WTC11 (cell line): ENCODE data around the gene CNST. TPM values are rescaled to one million over a fixed set of nuclear protein-coding genes. Genes with fewer than 3 reads are reported as not detected.
A peak's percentile ranks its signal among the peaks of the same experiment; 100 is the strongest.
"Not testable (repeated sequence)": the region's sequence is repeated elsewhere in the genome, so short reads cannot be mapped to it uniquely, and the experiment has no call there.

Experiments
- ATAC-seq: fragments of 200-7000 bp; cut with Tn5 transposase; 2 replicates; pipeline ENCODE4 v1.10.0; 2021; ENCODE audit warnings: mild to moderate bottlenecking, moderate library complexity
- CTCF ChIA-PET: fragments of 300-600 bp; sonication (Branson Sonifier 250); formaldehyde crosslinking; loops from one replicate; lab custom pipeline; 2021; ENCODE audit warnings: antibody characterized with exemption; lab: Charles Lee
- POLR2A ChIA-PET: fragments of 350-600 bp; sonication (Branson Sonifier 250); formaldehyde crosslinking; loops from one replicate; lab custom pipeline; 2021; ENCODE audit warnings: antibody characterized with exemption; lab: Charles Lee
- DNase-seq: peaks from one replicate; pipeline ENCODE4 v3.0.0; 2021; ENCODE audit warnings: low spot score
- H3K27ac Mint-ChIP-seq: 2 replicates; pipeline ENCODE4 v1.8.0; 2021; ENCODE audit warnings: mixed read lengths
- H3K27me3 Mint-ChIP-seq: 2 replicates; pipeline ENCODE4 v1.8.0; 2021; ENCODE audit warnings: low read depth, mild to moderate bottlenecking, moderate library complexity, mixed read lengths
- H3K36me3 Mint-ChIP-seq: 2 replicates; pipeline ENCODE4 v1.8.0; 2021; ENCODE audit warnings: mixed read lengths
- H3K4me1 Mint-ChIP-seq: 2 replicates; pipeline ENCODE4 v1.8.0; 2022; ENCODE audit warnings: mixed read lengths
- H3K4me3 Mint-ChIP-seq: 2 replicates; pipeline ENCODE4 v1.8.0; 2021; ENCODE audit warnings: mild to moderate bottlenecking, moderate library complexity, mixed read lengths
- H3K9me3 Mint-ChIP-seq: 2 replicates; pipeline ENCODE4 v1.8.0; 2021; ENCODE audit warnings: mixed read lengths
- EMX1 ChIP-seq: fragments of 250-450 bp; sonication (Bioruptor Pico); IDR thresholded peaks from 2 replicates; pipeline ENCODE4 v1.8.0; 2021; ENCODE audit warnings: mild to moderate bottlenecking
- GRHL2 ChIP-seq: fragments of 250-450 bp; sonication (Bioruptor Pico); IDR thresholded peaks from 2 replicates; pipeline ENCODE4 v1.8.0; 2022; ENCODE audit warnings: mild to moderate bottlenecking, moderate library complexity; ENCODE audit not compliant: insufficient replicate concordance, severe bottlenecking
- NR1H2 ChIP-seq: sonication (generic); formaldehyde crosslinking; IDR thresholded peaks from 2 replicates; pipeline ENCODE4 v1.9.0; 2021; ENCODE audit warnings: mild to moderate bottlenecking, moderate library complexity, missing genetic modification reagents
- SOX15 ChIP-seq: fragments of 250-450 bp; sonication (Bioruptor Pico); IDR thresholded peaks from 2 replicates; pipeline ENCODE4 v1.9.0; 2021; ENCODE audit warnings: mild to moderate bottlenecking
- TEAD1 ChIP-seq: sonication (generic); formaldehyde crosslinking; IDR thresholded peaks from 2 replicates; pipeline ENCODE4 v1.8.0; 2022; ENCODE audit warnings: mild to moderate bottlenecking, missing genetic modification reagents
- ZNF121 ChIP-seq: sonication (generic); formaldehyde crosslinking; IDR thresholded peaks from 2 replicates; pipeline ENCODE4 v1.8.0; 2023; ENCODE audit warnings: missing genetic modification reagents
- ZNF263 ChIP-seq: sonication (generic); formaldehyde crosslinking; IDR thresholded peaks from 2 replicates; pipeline ENCODE4 v1.8.1; 2022; ENCODE audit warnings: low read depth, mild to moderate bottlenecking, moderate library complexity, missing genetic modification reagents
- total RNA-seq: library from RNA; stranded (reverse); gene quantifications from 3 replicates; pipeline ENCODE4 v1.2.3, GENCODE V29; 2021
- TF ChIP-seq, protein P1 (sequence below): sonication (generic); formaldehyde crosslinking; IDR thresholded peaks from 2 replicates; pipeline ENCODE4 v1.8.1; 2022; ENCODE audit warnings: mild to moderate bottlenecking, missing genetic modification reagents, moderate library complexity, borderline replicate concordance
- TF ChIP-seq, protein P2 (sequence below): fragments of 200-600 bp; IDR thresholded peaks from 2 replicates; pipeline ENCODE4 v1.8.0; 2022; ENCODE audit warnings: antibody characterized with exemption
- TF ChIP-seq, protein P3 (sequence below): sonication (generic); formaldehyde crosslinking; IDR thresholded peaks from 2 replicates; pipeline ENCODE4 v1.8.1; 2023; ENCODE audit warnings: mild to moderate bottlenecking, missing genetic modification reagents, moderate library complexity
- TF ChIP-seq, protein P4 (sequence below): sonication (generic); formaldehyde crosslinking; IDR thresholded peaks from 2 replicates; pipeline ENCODE4 v1.8.1; 2022; ENCODE audit warnings: missing genetic modification reagents, borderline replicate concordance

The CNST gene
- total RNA-seq, 1 experiment from 2014 or later: 18.4 TPM

DNA sequence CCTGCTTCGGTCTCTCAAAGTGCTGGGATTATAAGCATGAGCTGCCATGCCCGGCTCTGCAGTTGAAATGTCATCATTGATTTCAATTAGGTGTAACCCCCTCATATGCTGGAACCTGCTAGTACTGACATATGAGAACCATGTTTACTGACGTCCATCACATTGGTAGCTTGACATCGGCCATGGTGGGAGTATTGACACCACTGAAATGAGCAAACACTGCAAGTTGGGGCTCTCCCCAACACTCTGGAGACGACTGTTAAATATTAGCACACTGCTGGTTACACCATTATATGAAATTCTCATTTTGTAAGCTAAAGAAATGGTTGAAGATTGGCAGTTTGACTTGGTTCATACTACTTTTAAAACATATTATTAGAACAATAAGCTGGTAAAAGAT, 63.7 kb downstream of the CNST start:
- CTCF ChIA-PET: interaction anchor here (0.7 kb wide), 1 partner anchor 11 kb away, joined by 3 read pairs; no protein-coding TSS in a partner anchor
- Mint-ChIP-seq H3K9me3 (no peaks in the 10 kb centered on the region), H3K27me3 (no peaks in the 10 kb centered on the region), H3K4me3 (no peak overlapping the region), H3K4me1 (no peaks in the 10 kb centered on the region), H3K27ac (no peak overlapping the region), H3K36me3 (peaks cover 3% of the 10 kb centered on the region; the same call in 1 of the 2 replicates)
- no peak for DNase-seq
- TF ChIP-seq GRHL2 (CRISPR knock-in tag): no peak
- no peak for TF ChIP-seq EMX1 (CRISPR knock-in tag)
- no peak for TF ChIP-seq ZNF121
- no peak for TF ChIP-seq NR1H2 (CRISPR knock-in tag)
- TF ChIP-seq, protein P1, sequence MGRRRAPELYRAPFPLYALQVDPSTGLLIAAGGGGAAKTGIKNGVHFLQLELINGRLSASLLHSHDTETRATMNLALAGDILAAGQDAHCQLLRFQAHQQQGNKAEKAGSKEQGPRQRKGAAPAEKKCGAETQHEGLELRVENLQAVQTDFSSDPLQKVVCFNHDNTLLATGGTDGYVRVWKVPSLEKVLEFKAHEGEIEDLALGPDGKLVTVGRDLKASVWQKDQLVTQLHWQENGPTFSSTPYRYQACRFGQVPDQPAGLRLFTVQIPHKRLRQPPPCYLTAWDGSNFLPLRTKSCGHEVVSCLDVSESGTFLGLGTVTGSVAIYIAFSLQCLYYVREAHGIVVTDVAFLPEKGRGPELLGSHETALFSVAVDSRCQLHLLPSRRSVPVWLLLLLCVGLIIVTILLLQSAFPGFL (CRISPR knock-in tag): no peak
- TF ChIP-seq, protein P2, sequence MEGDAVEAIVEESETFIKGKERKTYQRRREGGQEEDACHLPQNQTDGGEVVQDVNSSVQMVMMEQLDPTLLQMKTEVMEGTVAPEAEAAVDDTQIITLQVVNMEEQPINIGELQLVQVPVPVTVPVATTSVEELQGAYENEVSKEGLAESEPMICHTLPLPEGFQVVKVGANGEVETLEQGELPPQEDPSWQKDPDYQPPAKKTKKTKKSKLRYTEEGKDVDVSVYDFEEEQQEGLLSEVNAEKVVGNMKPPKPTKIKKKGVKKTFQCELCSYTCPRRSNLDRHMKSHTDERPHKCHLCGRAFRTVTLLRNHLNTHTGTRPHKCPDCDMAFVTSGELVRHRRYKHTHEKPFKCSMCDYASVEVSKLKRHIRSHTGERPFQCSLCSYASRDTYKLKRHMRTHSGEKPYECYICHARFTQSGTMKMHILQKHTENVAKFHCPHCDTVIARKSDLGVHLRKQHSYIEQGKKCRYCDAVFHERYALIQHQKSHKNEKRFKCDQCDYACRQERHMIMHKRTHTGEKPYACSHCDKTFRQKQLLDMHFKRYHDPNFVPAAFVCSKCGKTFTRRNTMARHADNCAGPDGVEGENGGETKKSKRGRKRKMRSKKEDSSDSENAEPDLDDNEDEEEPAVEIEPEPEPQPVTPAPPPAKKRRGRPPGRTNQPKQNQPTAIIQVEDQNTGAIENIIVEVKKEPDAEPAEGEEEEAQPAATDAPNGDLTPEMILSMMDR: no peak
- TF ChIP-seq, protein P3, sequence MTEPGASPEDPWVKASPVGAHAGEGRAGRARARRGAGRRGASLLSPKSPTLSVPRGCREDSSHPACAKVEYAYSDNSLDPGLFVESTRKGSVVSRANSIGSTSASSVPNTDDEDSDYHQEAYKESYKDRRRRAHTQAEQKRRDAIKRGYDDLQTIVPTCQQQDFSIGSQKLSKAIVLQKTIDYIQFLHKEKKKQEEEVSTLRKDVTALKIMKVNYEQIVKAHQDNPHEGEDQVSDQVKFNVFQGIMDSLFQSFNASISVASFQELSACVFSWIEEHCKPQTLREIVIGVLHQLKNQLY (CRISPR knock-in tag): no peak
- TF ChIP-seq SOX15 (CRISPR knock-in tag): no peak
- no peak for TF ChIP-seq TEAD1 (CRISPR knock-in tag)
- TF ChIP-seq, all 79 proteins: peak for 0
- no peak for ATAC-seq
- POLR2A ChIA-PET: no interaction called here

DNA sequence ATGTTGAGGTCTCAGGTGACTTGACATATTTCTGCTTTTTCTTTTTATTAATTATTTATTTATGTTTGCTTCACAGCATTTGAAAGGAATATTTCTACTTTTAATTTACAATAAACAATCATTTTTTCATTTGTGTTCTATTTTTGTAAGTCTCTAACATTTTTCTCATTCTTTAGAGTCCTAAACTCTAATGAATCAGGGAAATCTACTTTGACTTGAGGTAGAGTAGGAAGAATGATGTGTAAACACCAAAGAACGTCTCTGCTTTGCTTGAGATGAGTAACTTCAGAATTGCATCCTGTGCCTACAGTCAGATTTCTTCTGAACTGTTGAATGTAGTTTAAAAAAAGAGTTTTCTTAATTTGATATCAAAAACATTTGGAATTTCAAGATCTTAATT, 65.2 kb downstream of the CNST start:
- TF ChIP-seq ZNF263 (CRISPR knock-in tag): no peak
- TF ChIP-seq, protein P4, sequence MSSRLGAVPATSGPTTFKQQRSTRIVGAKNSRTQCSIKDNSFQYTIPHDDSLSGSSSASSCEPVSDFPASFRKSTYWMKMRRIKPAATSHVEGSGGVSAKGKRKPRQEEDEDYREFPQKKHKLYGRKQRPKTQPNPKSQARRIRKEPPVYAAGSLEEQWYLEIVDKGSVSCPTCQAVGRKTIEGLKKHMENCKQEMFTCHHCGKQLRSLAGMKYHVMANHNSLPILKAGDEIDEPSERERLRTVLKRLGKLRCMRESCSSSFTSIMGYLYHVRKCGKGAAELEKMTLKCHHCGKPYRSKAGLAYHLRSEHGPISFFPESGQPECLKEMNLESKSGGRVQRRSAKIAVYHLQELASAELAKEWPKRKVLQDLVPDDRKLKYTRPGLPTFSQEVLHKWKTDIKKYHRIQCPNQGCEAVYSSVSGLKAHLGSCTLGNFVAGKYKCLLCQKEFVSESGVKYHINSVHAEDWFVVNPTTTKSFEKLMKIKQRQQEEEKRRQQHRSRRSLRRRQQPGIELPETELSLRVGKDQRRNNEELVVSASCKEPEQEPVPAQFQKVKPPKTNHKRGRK (CRISPR knock-in tag): no peak
- POLR2A ChIA-PET: no interaction called here
- H3K9me3 Mint-ChIP-seq: no peaks in the 10 kb centered on the region
- H3K4me1 Mint-ChIP-seq: no peaks in the 10 kb centered on the region
- no peak overlapping the region for H3K27ac Mint-ChIP-seq
- no peak for ATAC-seq
- no peak for DNase-seq
- peaks cover 3% of the 10 kb centered on the region; the same call in 1 of the 2 replicates for H3K36me3 Mint-ChIP-seq
- no peaks in the 10 kb centered on the region for H3K27me3 Mint-ChIP-seq
- H3K4me3 Mint-ChIP-seq: no peak overlapping the region
- CTCF ChIA-PET: no interaction called here

DNA sequence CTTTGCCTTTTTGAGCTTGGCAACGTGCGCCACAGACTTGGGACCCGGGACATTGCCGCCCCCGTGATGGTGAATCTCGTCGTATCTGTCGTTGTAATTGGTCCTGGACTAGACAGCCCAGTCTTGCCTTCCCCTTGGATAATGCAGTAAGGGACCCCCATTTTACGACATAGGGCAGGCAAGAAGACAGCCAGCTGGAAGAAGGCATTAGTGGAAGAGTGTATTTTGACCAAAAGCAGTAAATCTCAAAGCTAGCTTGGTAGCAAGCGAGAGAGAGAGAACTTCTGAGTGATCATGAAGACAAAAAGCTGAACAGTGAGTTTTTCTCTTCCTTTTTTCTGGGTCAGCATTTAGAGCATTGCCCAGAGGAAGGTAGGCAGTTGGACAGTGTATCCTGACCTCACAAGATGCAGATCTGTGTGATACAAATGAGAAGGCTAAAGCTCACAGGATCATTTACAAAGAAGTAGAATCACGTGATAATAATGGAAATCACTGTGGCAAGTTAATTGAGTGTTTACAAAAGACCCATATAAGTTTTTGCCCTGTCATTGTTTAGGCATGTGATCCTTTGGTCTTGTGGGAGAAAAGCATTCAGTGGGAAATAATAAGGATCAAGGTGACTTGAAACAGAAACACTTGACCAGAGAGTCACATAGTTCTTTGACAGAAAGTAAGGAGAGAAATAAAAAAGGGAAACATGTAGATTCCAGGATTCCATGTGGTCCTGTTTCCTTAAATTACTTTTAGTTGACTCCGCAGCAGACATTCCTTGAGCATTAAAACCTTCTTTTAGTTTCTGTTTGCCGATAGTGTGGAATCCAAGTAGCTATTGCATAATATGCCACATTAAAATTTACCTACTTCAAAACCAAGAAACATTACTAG, 66.3 kb downstream of the CNST start:
- POLR2A ChIA-PET: no interaction called here
- no peaks in the 10 kb centered on the region for H3K27me3 Mint-ChIP-seq

DNA sequence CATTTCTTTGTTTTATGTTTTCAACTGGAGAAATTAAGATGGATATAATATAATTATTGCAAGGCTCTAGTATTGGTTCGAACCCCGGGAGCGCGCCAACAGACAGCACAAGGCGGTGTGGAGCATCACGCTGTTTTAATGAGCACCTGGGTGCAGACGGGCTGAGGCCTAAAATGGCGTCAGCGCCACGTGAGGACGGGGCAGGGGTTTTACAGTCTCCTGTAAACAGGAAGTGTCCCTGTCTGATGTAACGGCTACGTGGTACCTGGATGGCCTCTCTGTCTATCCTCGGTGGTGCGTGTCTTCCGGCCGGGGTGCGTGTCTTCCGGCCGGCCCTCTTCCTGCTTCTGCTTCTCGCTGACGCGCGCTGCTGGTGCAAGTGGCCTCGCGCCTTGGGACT, 68.4 kb downstream of the CNST start:
- POLR2A ChIA-PET, ATAC-seq, CTCF ChIA-PET, H3K27me3 Mint-ChIP-seq, H3K27ac Mint-ChIP-seq, H3K36me3 Mint-ChIP-seq, H3K4me3 Mint-ChIP-seq, H3K9me3 Mint-ChIP-seq, H3K4me1 Mint-ChIP-seq, DNase-seq: not testable (repeated sequence)

More for the DNA sequence above, 66.3 kb downstream of the CNST start:
- Mint-ChIP-seq H3K9me3 (no peaks in the 10 kb centered on the region), H3K27ac (peak overlapping the region; percentile 50), H3K4me1 (no peaks in the 10 kb centered on the region), H3K36me3 (peaks cover 3% of the 10 kb centered on the region; the same call in 1 of the 2 replicates), H3K4me3 (no peak overlapping the region)
- no peak for DNase-seq
- CTCF ChIA-PET: no interaction called here
- ATAC-seq: no peak
- TF ChIP-seq ZNF121: no peak
